HepG2 (cell line): ENCODE results near the gene TBXA2R. TPM values are rescaled to one million over a fixed set of nuclear protein-coding genes. Genes with fewer than 3 reads are reported as not detected.

ENCODE experiments used
- HNF4A ChIP-seq: sonication (generic); formaldehyde crosslinking; IDR thresholded peaks from 2 replicates; pipeline ENCODE4 v1.4.0; 2020; ENCODE audit warnings: missing genetic modification reagents
- ZFP90 ChIP-seq: sonication (generic); formaldehyde crosslinking; IDR thresholded peaks from 2 replicates; pipeline ENCODE4 v1.8.0; 2022; ENCODE audit warnings: missing genetic modification reagents, mild to moderate bottlenecking, inconsistent platforms, borderline replicate concordance
- ZFX ChIP-seq: sonication (generic); formaldehyde crosslinking; IDR thresholded peaks from 2 replicates; pipeline ENCODE4 v1.4.0; 2020; ENCODE audit warnings: mild to moderate bottlenecking, low read depth, missing genetic modification reagents, moderate library complexity
- ZKSCAN5 ChIP-seq: sonication (generic); formaldehyde crosslinking; IDR thresholded peaks from 2 replicates; pipeline ENCODE4 v1.5.1; 2020; ENCODE audit warnings: mild to moderate bottlenecking, missing genetic modification reagents
- ZKSCAN8 ChIP-seq: IDR thresholded peaks from 2 replicates; pipeline ENCODE4 v1.6.1; 2016; ENCODE audit warnings: borderline replicate concordance, missing genetic modification reagents, missing compliant biosample characterization
- ZMYM4 ChIP-seq: sonication (generic); formaldehyde crosslinking; IDR thresholded peaks from 2 replicates; pipeline ENCODE4 v1.8.1; 2023; ENCODE audit warnings: mild to moderate bottlenecking, missing genetic modification reagents
- ZNF296 ChIP-seq: sonication (generic); formaldehyde crosslinking; conservative IDR thresholded peaks from 2 replicates; pipeline ENCODE4 v1.5.0; 2020; ENCODE audit warnings: mild to moderate bottlenecking, missing genetic modification reagents
- ZNF33B ChIP-seq: sonication (generic); formaldehyde crosslinking; IDR thresholded peaks from 2 replicates; pipeline ENCODE4 v1.5.1; 2020; ENCODE audit warnings: mild to moderate bottlenecking, missing genetic modification reagents
- ZNF44 ChIP-seq: sonication (generic); formaldehyde crosslinking; IDR thresholded peaks from 2 replicates; pipeline ENCODE4 v1.5.1; 2020; ENCODE audit warnings: mild to moderate bottlenecking, missing genetic modification reagents
- ZNF558 ChIP-seq: sonication (generic); formaldehyde crosslinking; IDR thresholded peaks from 2 replicates; pipeline ENCODE4 v1.9.0; 2022; ENCODE audit warnings: mild to moderate bottlenecking, missing genetic modification reagents, borderline replicate concordance
- ZSCAN25 ChIP-seq: sonication (generic); formaldehyde crosslinking; IDR thresholded peaks from 2 replicates; pipeline ENCODE4 v1.8.0; 2022; ENCODE audit warnings: mild to moderate bottlenecking, missing genetic modification reagents
- ZSCAN9 ChIP-seq: IDR thresholded peaks from 2 replicates; pipeline ENCODE4 v1.6.1; 2016; ENCODE audit warnings: borderline replicate concordance
- polyA plus RNA-seq, 8 experiments: library from polyadenylated mRNA; depleted of rRNA in 3 of 8; stranded (reverse) in 7 of 8; unstranded in 1 of 8; fragments of >200 nt; fragmentation: Illumina TruSeq in 4 of 8; extraction: Trizol in 4 of 8; gene quantifications; 2 replicates each; pipeline versions ENCODE4 v1.2.1 to v1.2.3, GENCODE V29; 2011 to 2016; ENCODE audit warnings: low read depth in 4 of 8, missing spikeins in 1 of 8, mixed read lengths in 1 of 8; ENCODE audit not compliant: insufficient read depth in 1 of 8
- total RNA-seq, 5 experiments: library from RNA; depleted of rRNA; stranded (reverse); fragments of >200 nt; fragmentation: Illumina TruSeq; extraction: Trizol; gene quantifications; 2 replicates each; pipeline ENCODE4 v1.2.3, GENCODE V29; 2016; ENCODE audit warnings: low read depth in 1 of 5
- TF ChIP-seq, protein P1 (sequence below): sonication (generic); formaldehyde crosslinking; conservative IDR thresholded peaks from 2 replicates; pipeline ENCODE4 v1.8.0; 2022; ENCODE audit warnings: mild to moderate bottlenecking, moderate library complexity, missing genetic modification reagents
- TF ChIP-seq, protein P2 (sequence below): sonication (generic); formaldehyde crosslinking; IDR thresholded peaks from 2 replicates; pipeline ENCODE4 v1.5.0; 2020; ENCODE audit warnings: missing genetic modification reagents, mild to moderate bottlenecking, borderline replicate concordance
- TF ChIP-seq, protein P3 (sequence below): IDR thresholded peaks from 2 replicates; pipeline ENCODE4 v1.6.1; 2016; ENCODE audit warnings: missing compliant biosample characterization, missing genetic modification reagents, borderline replicate concordance
- TF ChIP-seq, protein P4 (sequence below): sonication (generic); formaldehyde crosslinking; IDR thresholded peaks from 2 replicates; pipeline ENCODE4 v1.5.0; 2020; ENCODE audit warnings: mild to moderate bottlenecking, low read depth, missing genetic modification reagents, borderline replicate concordance
- TF ChIP-seq, protein P5 (sequence below): sonication (generic); formaldehyde crosslinking; IDR thresholded peaks from 2 replicates; pipeline ENCODE4 v1.5.1; 2020; ENCODE audit warnings: missing genetic modification reagents, mild to moderate bottlenecking, borderline replicate concordance

TBXA2R gene
- total and polyA plus RNA-seq, 2 of the 13 experiments (the other 11 are each of a cell fraction or from before 2014, with no cell fraction given), result 0.09 TPM; not detected in 1

DNA sequence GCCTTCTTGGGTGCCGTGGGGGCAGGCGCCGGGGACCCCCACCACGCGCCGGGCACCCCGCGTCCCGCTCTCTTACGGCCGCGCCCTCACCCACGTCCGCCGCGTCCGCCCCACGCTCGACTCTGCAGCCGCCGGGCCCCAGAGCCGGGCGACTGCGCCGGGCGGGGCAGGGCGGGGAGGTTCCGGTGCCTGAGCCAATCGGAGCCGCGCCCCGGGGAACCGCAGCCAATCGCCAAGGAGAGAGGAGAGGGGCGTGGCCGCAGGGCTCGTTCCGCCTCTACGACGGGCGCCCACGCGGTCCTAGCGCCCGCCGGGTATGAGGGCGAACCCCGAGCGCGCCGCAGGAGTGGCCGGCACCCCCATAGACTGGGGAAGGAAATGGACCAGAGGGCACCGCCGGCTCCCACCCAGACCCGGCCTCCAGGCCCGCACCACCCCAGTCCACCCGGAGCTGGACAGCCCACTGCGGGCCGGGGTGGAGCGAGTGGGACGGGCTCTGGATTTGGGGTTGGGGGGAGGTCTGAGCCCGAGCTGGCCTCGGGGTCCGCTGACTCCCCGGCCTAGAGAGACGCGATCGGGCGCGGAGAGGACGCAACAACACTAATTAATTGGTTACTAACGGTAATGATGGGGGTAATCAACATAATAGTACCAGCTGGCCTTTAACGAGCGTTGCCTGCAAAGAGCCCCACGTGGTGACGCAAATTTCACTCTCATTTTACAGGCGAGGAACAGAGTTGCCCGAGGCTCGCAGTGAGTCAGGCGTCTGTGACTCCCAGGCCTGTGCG, 49.0 kb downstream of the TBXA2R start, which contains the start of gene MFSD12 (continued):
- TF ChIP-seq, protein P1, sequence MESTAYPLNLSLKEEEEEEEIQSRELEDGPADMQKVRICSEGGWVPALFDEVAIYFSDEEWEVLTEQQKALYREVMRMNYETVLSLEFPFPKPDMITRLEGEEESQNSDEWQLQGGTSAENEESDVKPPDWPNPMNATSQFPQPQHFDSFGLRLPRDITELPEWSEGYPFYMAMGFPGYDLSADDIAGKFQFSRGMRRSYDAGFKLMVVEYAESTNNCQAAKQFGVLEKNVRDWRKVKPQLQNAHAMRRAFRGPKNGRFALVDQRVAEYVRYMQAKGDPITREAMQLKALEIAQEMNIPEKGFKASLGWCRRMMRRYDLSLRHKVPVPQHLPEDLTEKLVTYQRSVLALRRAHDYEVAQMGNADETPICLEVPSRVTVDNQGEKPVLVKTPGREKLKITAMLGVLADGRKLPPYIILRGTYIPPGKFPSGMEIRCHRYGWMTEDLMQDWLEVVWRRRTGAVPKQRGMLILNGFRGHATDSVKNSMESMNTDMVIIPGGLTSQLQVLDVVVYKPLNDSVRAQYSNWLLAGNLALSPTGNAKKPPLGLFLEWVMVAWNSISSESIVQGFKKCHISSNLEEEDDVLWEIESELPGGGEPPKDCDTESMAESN (CRISPR knock-in tag), result peak; percentile 47; the same call in 1 of the 2 replicates
- TF ChIP-seq ZSCAN9 (CRISPR knock-in tag) (no peak), ZNF44 (CRISPR knock-in tag) (no peak), ZKSCAN5 (CRISPR knock-in tag) (no peak), ZNF558 (CRISPR knock-in tag) (no peak), ZNF296 (CRISPR knock-in tag) (no peak), ZFX (peak; percentile 75), ZFP90 (CRISPR knock-in tag) (no peak), HNF4A (no peak), ZKSCAN8 (CRISPR knock-in tag) (no peak), ZSCAN25 (CRISPR knock-in tag) (peak; percentile 60; the same call in 1 of the 2 replicates), ZNF33B (CRISPR knock-in tag) (0 out of 2 replicates have a peak, but pooled peaks have one; percentile 71), ZMYM4 (CRISPR knock-in tag) (peak; percentile 86)
- TF ChIP-seq, protein P2, sequence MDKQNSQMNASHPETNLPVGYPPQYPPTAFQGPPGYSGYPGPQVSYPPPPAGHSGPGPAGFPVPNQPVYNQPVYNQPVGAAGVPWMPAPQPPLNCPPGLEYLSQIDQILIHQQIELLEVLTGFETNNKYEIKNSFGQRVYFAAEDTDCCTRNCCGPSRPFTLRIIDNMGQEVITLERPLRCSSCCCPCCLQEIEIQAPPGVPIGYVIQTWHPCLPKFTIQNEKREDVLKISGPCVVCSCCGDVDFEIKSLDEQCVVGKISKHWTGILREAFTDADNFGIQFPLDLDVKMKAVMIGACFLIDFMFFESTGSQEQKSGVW, result no peak
- TF ChIP-seq, protein P3, sequence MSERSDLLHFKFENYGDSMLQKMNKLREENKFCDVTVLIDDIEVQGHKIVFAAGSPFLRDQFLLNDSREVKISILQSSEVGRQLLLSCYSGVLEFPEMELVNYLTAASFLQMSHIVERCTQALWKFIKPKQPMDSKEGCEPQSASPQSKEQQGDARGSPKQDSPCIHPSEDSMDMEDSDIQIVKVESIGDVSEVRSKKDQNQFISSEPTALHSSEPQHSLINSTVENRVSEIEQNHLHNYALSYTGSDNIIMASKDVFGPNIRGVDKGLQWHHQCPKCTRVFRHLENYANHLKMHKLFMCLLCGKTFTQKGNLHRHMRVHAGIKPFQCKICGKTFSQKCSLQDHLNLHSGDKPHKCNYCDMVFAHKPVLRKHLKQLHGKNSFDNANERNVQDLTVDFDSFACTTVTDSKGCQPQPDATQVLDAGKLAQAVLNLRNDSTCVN (CRISPR knock-in tag), result no peak
- TF ChIP-seq, protein P4, sequence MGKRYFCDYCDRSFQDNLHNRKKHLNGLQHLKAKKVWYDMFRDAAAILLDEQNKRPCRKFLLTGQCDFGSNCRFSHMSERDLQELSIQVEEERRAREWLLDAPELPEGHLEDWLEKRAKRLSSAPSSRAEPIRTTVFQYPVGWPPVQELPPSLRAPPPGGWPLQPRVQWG (CRISPR knock-in tag), result no peak
- TF ChIP-seq, protein P5, sequence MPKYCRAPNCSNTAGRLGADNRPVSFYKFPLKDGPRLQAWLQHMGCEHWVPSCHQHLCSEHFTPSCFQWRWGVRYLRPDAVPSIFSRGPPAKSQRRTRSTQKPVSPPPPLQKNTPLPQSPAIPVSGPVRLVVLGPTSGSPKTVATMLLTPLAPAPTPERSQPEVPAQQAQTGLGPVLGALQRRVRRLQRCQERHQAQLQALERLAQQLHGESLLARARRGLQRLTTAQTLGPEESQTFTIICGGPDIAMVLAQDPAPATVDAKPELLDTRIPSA (CRISPR knock-in tag), result no peak
